Midbrain (tissue), 1 donor: Measurements from ENCODE around the gene TBKBP1.
"Not testable (repeated sequence)": the region's sequence is repeated elsewhere in the genome, so short reads cannot be mapped to it uniquely, and the experiment has no call there.

Experiments
- DNase-seq: peaks from one replicate; lab custom pipeline; 2025; lab: John Stamatoyannopoulos, UW

TBKBP1 gene

GRCh38 chr17:47682138-47682537, 11.8 kb upstream of the TBKBP1 start:
- no peak for DNase-seq

- DNase-seq = not testable (repeated sequence)
Observed at GRCh38 chr17:47682727-47683126, 11.2 kb upstream of the TBKBP1 start.

- no peak for DNase-seq
Observed at GRCh38 chr17:47684025-47684424, 9.9 kb upstream of the TBKBP1 start.

GRCh38 chr17:47684535-47685193, 9.3 kb upstream of the TBKBP1 start:
- no peak for DNase-seq

GRCh38 chr17:47685556-47686275, 8.2 kb upstream of the TBKBP1 start:
- DNase-seq = no peak

GRCh38 chr17:47686276-47686635, 7.7 kb upstream of the TBKBP1 start:
- no peak for DNase-seq

- DNase-seq = no peak
Observed at GRCh38 chr17:47686664-47687327, 7.2 kb upstream of the TBKBP1 start.

- no peak for DNase-seq
Observed at GRCh38 chr17:47687328-47687690, 6.7 kb upstream of the TBKBP1 start.

GRCh38 chr17:47687748-47688147, 6.2 kb upstream of the TBKBP1 start:
- peak; percentile 33 for DNase-seq

GRCh38 chr17:47690121-47690520, 3.8 kb upstream of the TBKBP1 start:
- no peak for DNase-seq

- no peak for DNase-seq
Observed at GRCh38 chr17:47692137-47692894, 1.6 kb upstream of the TBKBP1 start.

GRCh38 chr17:47692895-47693730, 848 bp upstream of the TBKBP1 start:
- no peak for DNase-seq

- DNase-seq = peak; percentile 24
Observed at GRCh38 chr17:47694581-47695428, 844 bp downstream of the TBKBP1 start.

GRCh38 chr17:47695429-47696376, 1.7 kb downstream of the TBKBP1 start:
- no peak for DNase-seq

GRCh38 chr17:47696717-47697642, 3.0 kb downstream of the TBKBP1 start:
- DNase-seq = no peak

- no peak for DNase-seq
Observed at GRCh38 chr17:47697906-47698711, 4.1 kb downstream of the TBKBP1 start.

GRCh38 chr17:47698749-47699535, 5.0 kb downstream of the TBKBP1 start:
- peak; percentile 57 for DNase-seq
